Tibial nerve (tissue), 4 donors: Measurements from ENCODE around the gene CDC14C. TPM values are rescaled to one million over a fixed set of nuclear protein-coding genes. Genes with fewer than 3 reads are reported as not detected.
"Not testable (repeated sequence)": the region's sequence is repeated elsewhere in the genome, so short reads cannot be mapped to it uniquely, and the experiment has no call there.

Source experiments
- DNase-seq, 2 donors: peaks; one replicate each; pipeline ENCODE4 v3.0.0-alpha.2; 2019; ENCODE audit warnings: low spot score in 2 of 2
- H3K27ac ChIP-seq, 4 donors: fragments of 200-600 bp; sonication (generic) in 3 of 4; one replicate each; pipeline ENCODE4 v1.5.1; 2017 to 2019; ENCODE audit warnings: mild to moderate bottlenecking in 1 of 4
- H3K27me3 ChIP-seq, 2 donors: fragments of 200-600 bp; sonication (generic) in 1 of 2; one replicate each; pipeline versions ENCODE4 v1.5.1 to v1.6.0; 2017 to 2019
- H3K36me3 ChIP-seq, 3 donors: fragments of 200-600 bp; sonication (generic); one replicate each; pipeline ENCODE4 v1.5.1; 2018 to 2019
- H3K4me1 ChIP-seq, 4 donors: fragments of 200-600 bp; sonication (generic) in 3 of 4; one replicate each; pipeline ENCODE4 v1.5.1; 2017 to 2019
- H3K4me3 ChIP-seq, 4 donors: fragments of 200-600 bp; sonication (generic) in 3 of 4; one replicate each; pipeline ENCODE4 v1.5.1; 2017 to 2019; ENCODE audit warnings: mild to moderate bottlenecking in 1 of 4, moderate library complexity in 1 of 4
- H3K9me3 ChIP-seq, 4 donors: fragments of 200-600 bp; sonication (generic) in 3 of 4; one replicate each; pipeline ENCODE4 v1.5.1; 2017 to 2019
- CTCF ChIP-seq, 5 experiments: fragments of 200-600 bp in 3 of 5; fragments of 450-650 bp in 2 of 5; sonication (generic) in 3 of 5; IDR thresholded peaks; one replicate each; pipeline ENCODE4 v1.5.1; 2016 to 2019; ENCODE audit warnings: antibody characterized with exemption in 5 of 5, mild to moderate bottlenecking in 3 of 5, moderate library complexity in 2 of 5
- EP300 ChIP-seq, 2 donors: sonication (generic); formaldehyde crosslinking; IDR thresholded peaks; one replicate each; pipeline ENCODE4 v1.6.1; 2017; ENCODE audit warnings: antibody characterized with exemption in 2 of 2, mild to moderate bottlenecking in 1 of 2
- POLR2A ChIP-seq, 2 donors: fragments of 450-650 bp; IDR thresholded peaks; one replicate each; pipeline ENCODE4 v1.6.1; 2017; ENCODE audit warnings: antibody characterized with exemption in 2 of 2, mild to moderate bottlenecking in 2 of 2, moderate library complexity in 2 of 2
- WGBS, 2 donors: methylation state at CpG; one replicate each; pipeline ENCODE4 v1.1.5; 2018; 5-methylcytosine and 5-hydroxymethylcytosine counted together
- total RNA-seq, 4 donors: library from RNA; depleted of rRNA; stranded (reverse); fragments of >200 nt; gene quantifications; one replicate each; pipeline ENCODE4 v1.1.0, GENCODE V29; 2016

CDC14C gene
- total RNA-seq, 4 donors from 2014 or later = not detected

GRCh38 chr7:48894574-48894973 is 29.8 kb upstream of the CDC14C start:
- peaks cover 0 to 45% (median 0%) of the 10 kb centered on the region in 4 donors for H3K9me3 ChIP-seq
- no peak overlapping the region for H3K27ac ChIP-seq
- WGBS, 2 donors = 55 to 70% methylated on average over 1 of the region's 1 CpG
- no peak for DNase-seq
- TF ChIP-seq EP300 (IDR thresholded peaks at IDR 0.05) = no peak
- no peak for TF ChIP-seq POLR2A (IDR thresholded peaks at IDR 0.05)
- no peak for TF ChIP-seq CTCF (IDR thresholded peaks at IDR 0.05)
- H3K36me3 ChIP-seq = no peaks in the 10 kb centered on the region
- H3K27me3 ChIP-seq = no peaks in the 10 kb centered on the region
- no peaks in the 10 kb centered on the region for H3K4me1 ChIP-seq
- no peak overlapping the region for H3K4me3 ChIP-seq

GRCh38 chr7:48899932-48900331 is 24.4 kb upstream of the CDC14C start:
- no peak for DNase-seq
- Histone ChIP-seq H3K9me3 (peaks cover 0 to 2% (median 0%) of the 10 kb centered on the region in 4 donors), H3K36me3 (no peaks in the 10 kb centered on the region), H3K27ac (no peak overlapping the region), H3K4me3 (no peak overlapping the region), H3K4me1 (no peaks in the 10 kb centered on the region), H3K27me3 (no peaks in the 10 kb centered on the region)
- WGBS, 2 donors = 80 to 95% methylated on average over 2 of the region's 2 CpGs
- TF ChIP-seq EP300 (IDR thresholded peaks at IDR 0.05) = no peak
- TF ChIP-seq CTCF (IDR thresholded peaks at IDR 0.05) = no peak
- TF ChIP-seq POLR2A (IDR thresholded peaks at IDR 0.05) = no peak

DNA sequence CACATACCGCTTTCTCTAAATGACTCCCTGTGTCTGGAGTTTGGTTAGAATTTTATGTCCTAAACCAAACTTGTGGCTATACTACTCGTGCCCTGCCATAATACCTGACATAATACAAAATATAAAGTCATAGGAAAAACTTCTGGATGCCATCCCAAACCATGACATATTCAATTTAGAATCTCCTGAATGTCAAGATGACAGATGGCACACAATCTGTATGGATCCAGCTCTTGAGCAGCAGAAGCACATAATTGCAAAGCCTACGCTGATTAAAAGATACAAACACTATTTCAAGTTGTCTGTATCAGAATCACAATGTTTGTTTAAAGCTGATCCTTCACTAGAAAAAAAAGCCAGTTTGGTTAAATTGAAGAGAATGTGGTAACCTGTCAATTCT is 22.4 kb upstream of the CDC14C start:
- no peak overlapping the region for H3K27ac ChIP-seq
- H3K4me3 ChIP-seq = no peak overlapping the region
- WGBS, 2 donors = 83 to 85% methylated on average over 3 of the region's 3 CpGs
- H3K9me3 ChIP-seq = no peaks in the 10 kb centered on the region
- no peak for DNase-seq
- H3K36me3 ChIP-seq = no peaks in the 10 kb centered on the region
- no peaks in the 10 kb centered on the region for H3K27me3 ChIP-seq
- TF ChIP-seq POLR2A (IDR thresholded peaks at IDR 0.05) = no peak
- H3K4me1 ChIP-seq = no peaks in the 10 kb centered on the region

DNA sequence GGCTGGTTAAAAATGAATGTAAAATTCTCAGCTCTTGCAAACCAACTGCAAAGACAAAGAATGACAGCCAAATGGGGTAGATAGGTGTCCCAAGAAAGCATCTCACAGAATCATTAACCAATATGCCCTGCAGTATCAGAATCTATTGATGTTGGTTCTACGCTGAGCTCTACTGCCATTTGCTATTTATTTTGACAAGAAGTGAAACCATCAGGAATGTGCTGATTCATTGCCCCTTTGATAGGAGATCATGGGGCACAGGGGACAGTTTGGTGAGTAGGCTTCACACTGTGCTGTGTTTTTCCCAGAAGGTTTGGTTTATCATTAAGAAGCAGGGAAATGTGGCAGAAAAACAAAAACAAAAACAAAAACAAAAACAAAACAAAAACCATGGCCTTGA is 19.4 kb upstream of the CDC14C start:
- Histone ChIP-seq H3K4me1 (no peaks in the 10 kb centered on the region), H3K36me3 (no peaks in the 10 kb centered on the region), H3K27me3 (no peaks in the 10 kb centered on the region), H3K4me3 (no peak overlapping the region), H3K27ac (no peak overlapping the region), H3K9me3 (no peaks in the 10 kb centered on the region)
- TF ChIP-seq CTCF (IDR thresholded peaks at IDR 0.05) (no peak), POLR2A (IDR thresholded peaks at IDR 0.05) (no peak), EP300 (IDR thresholded peaks at IDR 0.05) (no peak)
- WGBS, 2 donors = 86 to 91% methylated on average over 1 of the region's 1 CpG
- DNase-seq = no peak

GRCh38 chr7:48905686-48906085 is 18.7 kb upstream of the CDC14C start:
- H3K36me3 ChIP-seq, H3K9me3 ChIP-seq, DNase-seq, H3K27me3 ChIP-seq, H3K4me1 ChIP-seq, H3K27ac ChIP-seq, H3K4me3 ChIP-seq: not testable (repeated sequence)
- WGBS, 2 donors = 88% methylated on average over 6 of the region's 6 CpGs

GRCh38 chr7:48909887-48910286 is 14.5 kb upstream of the CDC14C start:
- H3K27me3 ChIP-seq, H3K27ac ChIP-seq, H3K4me1 ChIP-seq, H3K9me3 ChIP-seq, H3K36me3 ChIP-seq, DNase-seq, H3K4me3 ChIP-seq: not testable (repeated sequence)
- WGBS, 2 donors = 85 to 89% methylated on average over 5 of the region's 5 CpGs

DNA sequence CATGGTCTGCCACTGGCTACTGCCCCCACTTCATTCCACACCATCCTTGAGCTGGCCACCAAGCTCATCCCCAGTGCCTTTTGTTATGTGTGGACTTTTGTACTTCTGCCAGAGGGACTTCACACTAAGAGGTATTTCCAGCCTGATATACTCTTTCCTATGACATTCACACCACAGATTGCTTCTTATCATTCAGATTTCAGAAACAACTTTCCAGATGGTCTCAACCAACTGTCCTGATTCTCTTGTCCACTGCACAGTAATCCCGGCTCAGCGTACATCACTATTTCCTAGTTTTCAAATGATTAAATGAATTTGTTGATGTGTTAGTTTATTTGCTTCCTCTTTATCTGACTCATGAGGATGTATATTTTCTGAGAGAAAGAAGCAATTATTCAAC is 7.1 kb downstream of the CDC14C start:
- no peak for DNase-seq
- H3K27ac ChIP-seq = no peak overlapping the region
- H3K36me3 ChIP-seq = no peaks in the 10 kb centered on the region
- no peaks in the 10 kb centered on the region for H3K27me3 ChIP-seq
- no peak overlapping the region for H3K4me3 ChIP-seq
- TF ChIP-seq CTCF (IDR thresholded peaks at IDR 0.05) = no peak
- no peak for TF ChIP-seq POLR2A (IDR thresholded peaks at IDR 0.05)
- TF ChIP-seq EP300 (IDR thresholded peaks at IDR 0.05) = no peak
- 99 to 100% methylated on average over 2 of the region's 2 CpGs for WGBS, 2 donors
- H3K9me3 ChIP-seq = peaks cover 0 to 5% (median 0%) of the 10 kb centered on the region in 4 donors
- no peaks in the 10 kb centered on the region for H3K4me1 ChIP-seq
